ENCODE results near the gene MLLT6.

Gene MLLT6

DNA sequence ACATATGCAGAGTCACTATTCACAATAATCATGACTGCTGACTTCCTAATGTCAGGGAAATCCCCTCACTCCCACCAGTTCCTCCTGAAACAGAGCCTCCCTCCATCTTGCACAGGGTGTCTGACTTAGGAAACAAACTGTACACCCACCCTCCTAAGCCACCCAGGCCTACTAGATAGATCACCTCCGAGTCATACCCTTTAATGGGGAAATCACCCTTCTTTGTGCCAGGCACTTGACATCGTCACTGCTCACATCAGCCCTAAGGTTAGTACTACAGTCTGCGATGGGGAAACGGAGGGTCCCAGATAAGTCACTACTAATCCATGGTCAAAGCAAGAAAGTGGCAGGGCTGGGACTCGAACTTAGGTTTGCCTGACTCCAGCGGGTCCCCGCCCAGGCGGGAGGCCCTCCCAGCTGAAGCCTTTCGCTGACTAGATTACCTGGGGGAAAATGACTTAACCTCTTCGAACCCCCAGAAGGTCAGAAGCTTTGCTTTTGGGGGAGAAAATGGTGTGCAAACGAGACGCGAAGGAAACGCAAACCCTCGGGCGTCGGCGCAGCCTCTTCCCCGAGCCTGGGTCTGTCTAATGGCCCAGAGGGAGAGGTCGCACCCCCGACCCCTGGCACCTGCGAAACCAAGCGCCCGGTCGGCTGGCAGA is 3.4 kb upstream of the MLLT6 start:
- Histone ChIP-seq H3K4me3 (ENCODE audit: low read depth, low read length) (peak overlapping the region; percentile 73), H3K27me3 (no peaks in the 10 kb centered on the region), H3K4me1 (peaks cover 12% of the 10 kb centered on the region), H3K36me3 (no peaks in the 10 kb centered on the region), H3K9me3 (no peaks in the 10 kb centered on the region; the same call in 1 of the 2 replicates)
- DNase-seq: no peak
- TF ChIP-seq, protein P1, sequence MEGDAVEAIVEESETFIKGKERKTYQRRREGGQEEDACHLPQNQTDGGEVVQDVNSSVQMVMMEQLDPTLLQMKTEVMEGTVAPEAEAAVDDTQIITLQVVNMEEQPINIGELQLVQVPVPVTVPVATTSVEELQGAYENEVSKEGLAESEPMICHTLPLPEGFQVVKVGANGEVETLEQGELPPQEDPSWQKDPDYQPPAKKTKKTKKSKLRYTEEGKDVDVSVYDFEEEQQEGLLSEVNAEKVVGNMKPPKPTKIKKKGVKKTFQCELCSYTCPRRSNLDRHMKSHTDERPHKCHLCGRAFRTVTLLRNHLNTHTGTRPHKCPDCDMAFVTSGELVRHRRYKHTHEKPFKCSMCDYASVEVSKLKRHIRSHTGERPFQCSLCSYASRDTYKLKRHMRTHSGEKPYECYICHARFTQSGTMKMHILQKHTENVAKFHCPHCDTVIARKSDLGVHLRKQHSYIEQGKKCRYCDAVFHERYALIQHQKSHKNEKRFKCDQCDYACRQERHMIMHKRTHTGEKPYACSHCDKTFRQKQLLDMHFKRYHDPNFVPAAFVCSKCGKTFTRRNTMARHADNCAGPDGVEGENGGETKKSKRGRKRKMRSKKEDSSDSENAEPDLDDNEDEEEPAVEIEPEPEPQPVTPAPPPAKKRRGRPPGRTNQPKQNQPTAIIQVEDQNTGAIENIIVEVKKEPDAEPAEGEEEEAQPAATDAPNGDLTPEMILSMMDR (IDR thresholded peaks at IDR 0.05; ENCODE audit: low read depth, low read length): no peak

DNA sequence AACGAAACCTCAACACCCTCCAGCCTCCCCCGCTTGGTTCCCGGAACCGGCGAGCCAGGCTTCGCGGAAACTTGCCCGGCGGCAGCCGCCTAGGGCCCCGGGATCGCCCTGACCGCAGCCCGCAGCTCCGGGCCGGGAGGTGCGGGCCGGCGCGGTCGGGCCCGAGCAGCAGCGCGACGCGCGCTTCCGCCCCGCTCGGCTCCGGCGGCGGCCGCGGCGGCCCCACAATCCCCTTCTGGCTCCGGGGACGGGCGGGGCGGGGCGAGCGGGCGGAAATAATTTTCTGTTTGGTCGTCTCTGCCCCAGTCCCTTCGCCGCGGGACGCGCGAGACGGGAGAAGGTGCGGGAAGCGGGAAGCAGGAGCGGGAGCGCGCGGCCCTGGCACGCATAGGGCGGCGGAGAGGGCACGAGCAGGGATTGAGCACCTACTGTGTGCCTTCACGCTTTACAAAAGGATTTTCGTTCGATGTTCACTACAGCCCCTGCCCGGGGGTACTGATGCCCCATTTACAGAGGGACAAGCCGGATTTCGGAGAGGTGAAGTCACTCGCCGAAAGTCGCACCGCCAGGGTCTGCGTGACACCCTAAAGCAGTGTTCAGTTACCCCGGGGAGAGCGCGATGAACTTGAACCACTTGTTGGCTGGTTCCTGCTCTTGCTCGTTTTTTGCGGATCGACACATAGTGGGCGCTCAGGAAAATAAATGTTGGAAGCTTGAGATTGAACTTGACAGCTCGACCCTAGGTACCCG is 2.7 kb upstream of the MLLT6 start:
- no peaks in the 10 kb centered on the region for H3K27me3 ChIP-seq
- DNase-seq: peak; percentile 91
- H3K9me3 ChIP-seq: no peaks in the 10 kb centered on the region; the same call in 1 of the 2 replicates
- TF ChIP-seq, protein P1 (IDR thresholded peaks at IDR 0.05; ENCODE audit: low read depth, low read length): no peak
- H3K36me3 ChIP-seq: no peaks in the 10 kb centered on the region; the same call in 1 of the 2 replicates
- peak overlapping the region; percentile 73 for H3K4me3 ChIP-seq (ENCODE audit: low read depth, low read length)
- peaks cover 12% of the 10 kb centered on the region for H3K4me1 ChIP-seq

DNA sequence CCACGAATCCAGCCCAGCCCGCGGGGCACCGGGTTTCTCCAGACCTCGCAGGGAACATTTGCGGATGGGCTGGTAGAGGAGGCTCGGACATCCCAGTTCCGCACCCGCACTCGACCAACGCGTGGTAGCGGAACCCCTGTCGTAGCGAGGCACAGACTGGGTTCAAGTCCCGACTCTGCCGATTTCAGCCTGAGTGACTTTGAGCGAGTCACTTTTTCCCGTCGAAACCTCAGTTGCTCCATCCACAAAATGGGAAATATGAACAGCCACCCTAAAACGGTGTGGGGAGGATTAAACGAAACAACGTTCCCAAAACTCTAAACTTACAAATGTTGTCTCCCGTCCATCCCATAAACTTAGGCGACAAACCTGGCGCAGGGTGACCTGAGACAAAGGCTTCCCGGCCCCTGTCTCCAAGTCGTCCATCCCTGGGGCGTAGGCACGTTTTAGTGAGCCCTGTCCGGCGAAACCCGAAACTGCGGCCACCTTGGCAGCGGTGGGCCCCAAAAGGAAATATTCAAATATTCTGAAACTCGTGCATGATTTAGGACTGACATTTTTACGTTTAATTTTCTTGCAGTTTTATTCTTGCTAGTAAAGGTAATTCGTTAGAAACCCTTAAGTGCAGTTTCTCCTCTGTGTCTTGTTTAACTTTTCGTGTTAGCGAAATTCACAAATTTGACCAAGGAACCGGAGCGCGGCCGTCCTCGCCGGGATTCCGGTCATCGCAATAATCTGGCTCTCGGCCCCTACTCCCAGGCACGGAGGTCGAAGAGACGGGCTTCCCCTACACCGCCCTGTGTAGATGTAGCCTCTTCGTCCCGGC is 1.9 kb upstream of the MLLT6 start:
- no peaks in the 10 kb centered on the region for H3K27me3 ChIP-seq
- TF ChIP-seq, protein P1 (IDR thresholded peaks at IDR 0.05; ENCODE audit: low read depth, low read length): no peak
- H3K4me1 ChIP-seq: peaks cover 12% of the 10 kb centered on the region
- no peak for DNase-seq
- peaks cover 5% of the 10 kb centered on the region for H3K36me3 ChIP-seq
- H3K4me3 ChIP-seq (ENCODE audit: low read depth, low read length): peak overlapping the region; percentile 73
- no peaks in the 10 kb centered on the region; the same call in 1 of the 2 replicates for H3K9me3 ChIP-seq

DNA sequence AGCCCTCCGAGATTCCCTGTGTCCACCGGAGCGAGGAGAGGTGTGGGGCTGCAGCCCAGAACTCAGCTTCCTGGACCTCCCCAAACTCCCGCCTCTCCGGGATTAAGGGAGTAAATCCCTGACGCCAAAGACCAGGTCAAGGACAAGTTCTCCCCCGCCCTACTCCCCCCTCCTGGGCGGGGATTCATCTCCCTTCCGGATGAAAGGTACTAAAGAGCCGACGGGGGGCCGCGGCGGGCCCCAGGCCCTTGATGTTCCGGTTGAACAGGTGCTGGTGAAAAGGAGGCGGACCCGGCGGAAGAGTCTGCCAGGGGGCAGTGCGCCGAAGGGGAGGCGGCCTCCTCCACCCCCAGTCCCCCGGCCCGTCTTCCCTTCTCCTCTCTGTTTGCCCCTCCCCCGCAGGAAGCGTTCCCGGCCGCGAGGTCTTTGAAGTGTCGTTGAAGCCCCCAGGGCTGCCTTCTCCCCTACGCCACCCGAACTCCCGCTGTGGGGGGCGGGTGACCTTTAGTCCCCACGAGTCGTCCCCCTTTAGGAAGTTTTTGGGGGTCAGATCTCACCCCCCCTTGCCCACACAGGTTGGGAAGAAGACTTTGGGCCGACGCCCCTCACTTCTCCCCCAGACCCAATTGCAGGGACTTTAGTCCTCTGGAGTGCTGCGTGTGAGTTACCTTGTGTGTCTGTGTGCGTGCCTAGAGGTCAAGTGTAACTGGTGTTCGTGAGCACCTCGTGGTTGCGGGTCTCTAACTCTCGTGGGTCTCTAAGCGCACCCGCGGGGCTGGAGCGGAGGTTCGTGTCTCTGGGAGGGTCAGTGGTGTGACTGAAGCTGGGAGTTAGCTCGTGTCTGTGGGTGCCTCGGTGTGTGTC is 1.1 kb upstream of the MLLT6 start:
- H3K4me1 ChIP-seq: peaks cover 12% of the 10 kb centered on the region
- DNase-seq: peak; percentile 67

DNA sequence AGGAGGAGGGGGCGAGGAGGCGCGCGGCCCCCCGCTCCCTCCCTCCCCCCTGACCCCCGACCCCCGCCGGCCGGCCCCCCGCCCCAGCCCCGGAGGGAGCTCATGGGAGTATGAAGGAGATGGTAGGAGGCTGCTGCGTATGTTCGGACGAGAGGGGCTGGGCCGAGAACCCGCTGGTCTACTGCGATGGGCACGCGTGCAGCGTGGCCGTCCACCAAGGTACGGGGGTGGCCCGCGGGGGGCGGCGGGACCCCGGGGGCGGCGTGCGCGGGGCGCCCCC is 390 bp downstream of the MLLT6 start:
- H3K27me3 ChIP-seq: no peaks in the 10 kb centered on the region
- DNase-seq: peak; percentile 37
- peaks cover 20% of the 10 kb centered on the region for H3K36me3 ChIP-seq
- TF ChIP-seq, protein P1 (IDR thresholded peaks at IDR 0.05; ENCODE audit: low read depth, low read length): no peak
- H3K9me3 ChIP-seq: no peaks in the 10 kb centered on the region; the same call in 1 of the 2 replicates
- peak overlapping the region; percentile 87 for H3K4me3 ChIP-seq (ENCODE audit: low read depth, low read length)
- H3K4me1 ChIP-seq: peaks cover 12% of the 10 kb centered on the region

More for the DNA sequence above, 1.1 kb upstream of the MLLT6 start:
- TF ChIP-seq, protein P1 (IDR thresholded peaks at IDR 0.05; ENCODE audit: low read depth, low read length): no peak
- Histone ChIP-seq H3K27me3 (no peaks in the 10 kb centered on the region), H3K9me3 (no peaks in the 10 kb centered on the region; the same call in 1 of the 2 replicates), H3K4me3 (ENCODE audit: low read depth, low read length) (peak overlapping the region; percentile 70), H3K36me3 (peaks cover 8% of the 10 kb centered on the region)

Data from BE2C (cell line).